ENCODE data around the gene BBOX1. TPM values are rescaled to one million over a fixed set of nuclear protein-coding genes. Genes with fewer than 3 reads are reported as not detected.

Gene BBOX1
- total and polyA plus RNA-seq, 2 of the 8 experiments (the other 6 are each of a cell fraction or from before 2014, with no cell fraction given): not detected

DNA sequence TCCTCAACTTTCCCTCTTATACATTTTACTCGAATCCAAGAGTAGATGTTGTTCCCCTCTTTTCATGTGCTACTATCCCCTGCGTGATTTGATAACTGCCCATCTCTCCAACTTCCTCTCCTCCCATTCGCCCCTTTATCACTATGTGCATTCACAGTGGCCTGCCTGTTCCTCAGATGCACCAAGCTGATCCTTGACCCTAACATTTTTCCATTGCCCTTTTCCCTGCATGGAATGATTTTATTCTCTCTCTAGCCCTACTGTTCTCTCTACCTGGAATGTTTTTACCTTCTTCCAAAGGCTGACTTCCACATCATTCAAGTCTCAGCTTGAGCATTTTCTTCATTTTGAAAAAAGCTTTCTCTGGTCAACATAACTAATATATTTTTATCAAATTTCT, 15.8 kb upstream of the BBOX1 start:
- Histone ChIP-seq H4K20me1 (replicated peaks in 1 of 2; ENCODE audit: control insufficient read depth in 1 of 2, insufficient read depth in 2 of 2, low read length in 2 of 2) (no peaks in the 10 kb centered on the region), H2BK20ac (ENCODE audit: low read length) (no peak overlapping the region), H3K79me1 (ENCODE audit: low read depth, low read length) (no peaks in the 10 kb centered on the region), H3K27ac (ENCODE audit: low read depth, low read length) (no peak overlapping the region), H4K8ac (ENCODE audit: extremely low read depth, insufficient read depth, low read length) (no peak overlapping the region), H4K91ac (replicated peaks; ENCODE audit: insufficient read length, low read length) (no peak overlapping the region), H4K5ac (ENCODE audit: insufficient read length, low read depth, low read length) (no peak overlapping the region), H2BK12ac (ENCODE audit: low read depth, low read length) (no peak overlapping the region), H3K9me3 (ENCODE audit: insufficient read depth in 2 of 2, low read depth in 1 of 2, low read length in 1 of 2) (no peaks in the 10 kb centered on the region), H2AFZ (ENCODE audit: low read length) (no peak overlapping the region), H3K79me2 (ENCODE audit: control insufficient read depth in 1 of 2, insufficient read depth in 2 of 2, low read length in 2 of 2) (no peaks in the 10 kb centered on the region), H3K14ac (ENCODE audit: insufficient read length) (no peak overlapping the region), H2AK5ac (ENCODE audit: low read depth, low read length) (no peak overlapping the region), H3K36me3 (ENCODE audit: control insufficient read depth in 2 of 4, insufficient read depth in 4 of 4, low read length in 3 of 4) (no peaks in the 10 kb centered on the region), H2BK5ac (ENCODE audit: low read depth, low read length) (no peak overlapping the region), H3K23me2 (ENCODE audit: low read depth, low read length) (no peaks in the 10 kb centered on the region), H3K4me1 (replicated peaks in 1 of 4; ENCODE audit: control insufficient read depth in 3 of 4, insufficient read depth in 4 of 4, low read length in 3 of 4) (no peaks in the 10 kb centered on the region), H2BK15ac (ENCODE audit: low read length) (no peak overlapping the region), H3K9ac (replicated peaks in 1 of 4; ENCODE audit: extremely low read depth in 1 of 4, low read depth in 3 of 4, low read length in 3 of 4) (no peak overlapping the region), H3K27me3 (replicated peaks in 1 of 4; ENCODE audit: control insufficient read depth in 3 of 4, extremely low read depth in 1 of 4, insufficient read depth in 3 of 4, low read length in 3 of 4) (no peaks in the 10 kb centered on the region), H3K56ac (replicated peaks; ENCODE audit: insufficient read length, low read depth, low read length) (no peak overlapping the region), H3K23ac (ENCODE audit: insufficient read length) (no peak overlapping the region), H3K4me3 (ENCODE audit: extremely low read depth in 1 of 4, insufficient read depth in 2 of 4, low read depth in 3 of 4, low read length in 4 of 4) (no peak overlapping the region), H3K4me2 (ENCODE audit: insufficient read depth in 1 of 2, low read depth in 2 of 2, low read length in 2 of 2) (no peak overlapping the region), H2BK120ac (replicated peaks; ENCODE audit: low read depth, low read length) (no peak overlapping the region), H3K18ac (ENCODE audit: extremely low read depth, low read length) (no peak overlapping the region), H3K4ac (replicated peaks; ENCODE audit: insufficient read length, low read depth, low read length) (no peak overlapping the region)
- ChIA-PET POLR2A (ENCODE audit: partially characterized antibody) (no interaction called here), CTCF (ENCODE audit: partially characterized antibody) (interaction anchor here (0.5 kb wide), 1 partner anchor 60 kb away, joined by 5 read pairs; no protein-coding TSS in a partner anchor)
- DNase-seq (ENCODE audit: low read depth in 1 of 2, low spot score in 2 of 2): no peak
- TF ChIP-seq KDM1A (IDR thresholded peaks at IDR 0.05; ENCODE audit: borderline replicate concordance, low read length): no peak
- no peak for TF ChIP-seq EGR1 (IDR thresholded peaks at IDR 0.05; ENCODE audit: borderline replicate concordance, low read depth, low read length)
- TF ChIP-seq CHD2 (IDR thresholded peaks at IDR 0.05; ENCODE audit: low read length): no peak
- no peak for TF ChIP-seq MAFK (IDR thresholded peaks at IDR 0.05; ENCODE audit: low read depth, low read length)
- TF ChIP-seq EP300 (IDR thresholded peaks at IDR 0.05; ENCODE audit: borderline replicate concordance in 1 of 2, low read depth in 2 of 2, low read length in 2 of 2): no peak
- WGBS, 2 experiments (ENCODE audit: extremely low coverage in 1 of 2, insufficient coverage in 1 of 2, insufficient read length in 1 of 2, insufficient replicate concordance in 2 of 2, low coverage in 1 of 2, low lambda C conversion rate in 2 of 2, missing lambda C conversion rate in 1 of 2): 84% methylated on average over 3 of the region's 3 CpGs; no CpG with 5 or more reads in 1 of the 2 experiments
- FAIRE-seq: no peak

Measured in H1 (cell line).